IMR-90 (cell line): Measurements from ENCODE around the gene AAMDC. TPM values are rescaled to one million over a fixed set of nuclear protein-coding genes. Genes with fewer than 3 reads are reported as not detected.

Experiments used
- ATAC-seq: fragments of 200-7000 bp; cut with Tn5 transposase; 2 replicates; pipeline ENCODE4 v1.9.1; 2020; ENCODE audit warnings: low read depth, mild to moderate bottlenecking, moderate library complexity
- BruUV-seq: library from RNA; stranded (reverse); fragments of 400-500 nt; replicated peaks from 2 replicates; lab custom pipeline; 2021; lab: Mats Ljungman, UMichigan
- CTCF ChIA-PET: fragments of 300-600 bp; formaldehyde crosslinking; extraction: SDS; loops from one replicate; lab custom pipeline; 2021; ENCODE audit warnings: antibody characterized with exemption; lab: Yijun Ruan, JAX
- POLR2A ChIA-PET: fragments of 300-600 bp; sonication (Branson Sonifier 250); formaldehyde crosslinking; loops from one replicate; lab custom pipeline; 2022; ENCODE audit warnings: antibody characterized with exemption; ENCODE audit not compliant: unreplicated experiment; lab: Charles Lee
- DNase-seq: peaks from one replicate; pipeline ENCODE4 v3.0.0; 2013
- H2AFZ ChIP-seq: replicated peaks from 2 replicates; pipeline ENCODE3; 2013; ENCODE audit warnings: low read length, mild to moderate bottlenecking; ENCODE audit not compliant: poor library complexity
- H2AK5ac ChIP-seq: 2 replicates; pipeline ENCODE4 v1.6.1; 2013; ENCODE audit warnings: low read depth, low read length, inconsistent platforms
- H2AK9ac ChIP-seq: replicated peaks from 2 replicates; pipeline ENCODE3; 2013; ENCODE audit warnings: mild to moderate bottlenecking, low read depth, low read length, moderate library complexity; ENCODE audit not compliant: poor library complexity
- H2BK120ac ChIP-seq: 2 replicates; pipeline ENCODE4 v1.6.1; 2013; ENCODE audit warnings: low read depth, low read length, inconsistent platforms
- H2BK15ac ChIP-seq: 3 replicates; pipeline ENCODE4 v1.6.1; 2013; ENCODE audit warnings: low read depth, low read length, inconsistent platforms
- H2BK20ac ChIP-seq: 2 replicates; pipeline ENCODE4 v1.6.1; 2013; ENCODE audit warnings: low read depth, mild to moderate bottlenecking, inconsistent platforms, low read length, moderate library complexity
- H2BK5ac ChIP-seq: 2 replicates; pipeline ENCODE4 v1.6.1; 2013; ENCODE audit warnings: mild to moderate bottlenecking, low read depth, low read length, inconsistent platforms; ENCODE audit not compliant: poor library complexity, severe bottlenecking
- H3K14ac ChIP-seq: replicated peaks from 2 replicates; pipeline ENCODE4 v1.6.1; 2013; ENCODE audit warnings: low read depth, low read length, inconsistent platforms
- H3K18ac ChIP-seq: 2 replicates; pipeline ENCODE4 v1.6.1; 2013; ENCODE audit warnings: low read depth, low read length, control low read depth
- H3K23ac ChIP-seq: 2 replicates; pipeline ENCODE4 v1.6.1; 2013; ENCODE audit warnings: low read depth, low read length, inconsistent platforms
- H3K27ac ChIP-seq: 2 replicates; pipeline ENCODE4 v1.5.1; 2013; ENCODE audit warnings: mild to moderate bottlenecking, control low read depth, low read length; ENCODE audit not compliant: insufficient read depth
- H3K27me3 ChIP-seq: 2 replicates; pipeline ENCODE4 v1.6.1; 2013; ENCODE audit warnings: low read length; ENCODE audit not compliant: control insufficient read depth, insufficient read depth
- H3K36me3 ChIP-seq: 2 replicates; pipeline ENCODE4 v1.6.1; 2013; ENCODE audit warnings: low read length, mixed read lengths; ENCODE audit not compliant: control insufficient read depth, insufficient read depth
- H3K4ac ChIP-seq: 2 replicates; pipeline ENCODE4 v1.6.1; 2013; ENCODE audit warnings: low read depth, low read length, inconsistent platforms
- H3K4me1 ChIP-seq: 2 replicates; pipeline ENCODE4 v1.6.1; 2013; ENCODE audit warnings: low read length, mixed read lengths; ENCODE audit not compliant: control insufficient read depth, insufficient read depth
- H3K4me2 ChIP-seq: 2 replicates; pipeline ENCODE4 v1.6.1; 2013; ENCODE audit warnings: low read depth, mild to moderate bottlenecking, control low read depth, low read length, moderate library complexity
- H3K4me3 ChIP-seq: 2 replicates; pipeline ENCODE4 v1.5.1; 2013; ENCODE audit warnings: low read depth, mild to moderate bottlenecking, control low read depth, low read length, moderate library complexity; ENCODE audit not compliant: insufficient read depth
- H3K56ac ChIP-seq: 2 replicates; pipeline ENCODE4 v1.6.1; 2013; ENCODE audit warnings: low read length, inconsistent platforms; ENCODE audit not compliant: insufficient read depth; ENCODE audit errors: extremely low read depth
- H3K79me1 ChIP-seq, 2 experiments: 2 replicates each; pipeline ENCODE4 v1.6.1; 2013; ENCODE audit warnings: low read length in 2 of 2, inconsistent platforms in 1 of 2, low read depth in 1 of 2
- H3K9ac ChIP-seq: 2 replicates; pipeline ENCODE4 v1.6.1; 2013; ENCODE audit warnings: low read depth, low read length, control low read depth
- H3K9me1 ChIP-seq: 2 replicates; pipeline ENCODE4 v1.6.1; 2013; ENCODE audit warnings: low read length, inconsistent platforms; ENCODE audit not compliant: insufficient read depth
- H3K9me3 ChIP-seq: 2 replicates; pipeline ENCODE4 v1.6.1; 2013; ENCODE audit warnings: low read length; ENCODE audit not compliant: control insufficient read depth, insufficient read depth
- H4K20me1 ChIP-seq: 2 replicates; pipeline ENCODE4 v1.6.1; 2013; ENCODE audit warnings: low read length, inconsistent platforms; ENCODE audit not compliant: insufficient read depth
- H4K5ac ChIP-seq: 2 replicates; pipeline ENCODE4 v1.6.1; 2013; ENCODE audit warnings: mild to moderate bottlenecking, low read depth, low read length, control low read depth
- H4K8ac ChIP-seq, 2 experiments: 2 replicates each; pipeline ENCODE4 v1.6.1; 2013; ENCODE audit warnings: low read depth in 2 of 2, low read length in 2 of 2, control low read depth in 1 of 2, inconsistent platforms in 1 of 2
- H4K91ac ChIP-seq: 2 replicates; pipeline ENCODE4 v1.6.1; 2013; ENCODE audit warnings: low read depth, low read length, inconsistent platforms; ENCODE audit not compliant: insufficient read depth
- BHLHE40 ChIP-seq: fragments of 150-350 bp; IDR thresholded peaks from 2 replicates; pipeline ENCODE4 v1.6.1; 2016; ENCODE audit warnings: mild to moderate bottlenecking, low read depth, low read length
- CEBPB ChIP-seq: IDR thresholded peaks from 2 replicates; pipeline ENCODE4 v1.6.1; 2012; ENCODE audit warnings: low read depth, low read length, improper control_type of control experiment
- CHD1 ChIP-seq: IDR thresholded peaks from 2 replicates; pipeline ENCODE4 v1.6.1; 2012; ENCODE audit warnings: low read depth, low read length, improper control_type of control experiment
- CTCF ChIP-seq: conservative IDR thresholded peaks from 2 replicates; pipeline ENCODE4 v1.5.1; 2012; ENCODE audit warnings: mild to moderate bottlenecking, low read depth, low read length, improper control_type of control experiment
- ELK1 ChIP-seq: fragments of 150-350 bp; IDR thresholded peaks from 2 replicates; pipeline ENCODE4 v1.6.1; 2016; ENCODE audit warnings: low read depth, mild to moderate bottlenecking, low read length, moderate library complexity, borderline replicate concordance
- FOS ChIP-seq: fragments of 150-350 bp; IDR thresholded peaks from 2 replicates; pipeline ENCODE4 v1.6.1; 2016; ENCODE audit warnings: low read depth, low read length
- MAFK ChIP-seq: IDR thresholded peaks from 2 replicates; pipeline ENCODE4 v1.6.1; 2012; ENCODE audit warnings: low read depth, low read length, improper control_type of control experiment
- MAZ ChIP-seq: IDR thresholded peaks from 2 replicates; pipeline ENCODE4 v1.6.1; 2012; ENCODE audit warnings: low read depth, mild to moderate bottlenecking, low read length, improper control_type of control experiment, moderate library complexity, borderline replicate concordance
- MXI1 ChIP-seq: IDR thresholded peaks from 2 replicates; pipeline ENCODE4 v1.6.1; 2012; ENCODE audit warnings: low read depth, mild to moderate bottlenecking, low read length, moderate library complexity, borderline replicate concordance
- NFE2L2 ChIP-seq: fragments of 150-350 bp; IDR thresholded peaks from 2 replicates; pipeline ENCODE4 v1.6.1; 2016; ENCODE audit warnings: low read depth, mild to moderate bottlenecking, low read length
- POLR2A ChIP-seq: IDR thresholded peaks from 2 replicates; pipeline ENCODE4 v1.6.1; 2012; ENCODE audit warnings: mild to moderate bottlenecking, low read depth, low read length
- RAD21 ChIP-seq: IDR thresholded peaks from 2 replicates; pipeline ENCODE4 v1.6.1; 2012; ENCODE audit warnings: low read length, improper control_type of control experiment
- RCOR1 ChIP-seq: IDR thresholded peaks from 2 replicates; pipeline ENCODE4 v1.6.1; 2012; ENCODE audit warnings: mild to moderate bottlenecking, low read length, improper control_type of control experiment; ENCODE audit not compliant: insufficient replicate concordance
- RFX5 ChIP-seq: IDR thresholded peaks from 2 replicates; pipeline ENCODE4 v1.8.0; 2012; ENCODE audit warnings: low read depth, mild to moderate bottlenecking, low read length, moderate library complexity
- SMC3 ChIP-seq: fragments of 150-350 bp; IDR thresholded peaks from 2 replicates; pipeline ENCODE4 v1.6.1; 2016; ENCODE audit warnings: low read depth, mild to moderate bottlenecking, antibody characterized with exemption, low read length, moderate library complexity
- USF2 ChIP-seq: fragments of 150-350 bp; IDR thresholded peaks from 2 replicates; pipeline ENCODE4 v1.6.1; 2017; ENCODE audit warnings: mild to moderate bottlenecking, antibody characterized with exemption, low read length, low read depth
- WGBS, 2 experiments: methylation state at CpG; one replicate each; pipeline versions ENCODE4 v1.1.5 to v1.1.7; 2013; ENCODE audit warnings: missing lambda C conversion rate in 2 of 2; ENCODE audit not compliant: insufficient read length in 1 of 2; ENCODE audit errors: extremely low coverage in 2 of 2; 5-methylcytosine and 5-hydroxymethylcytosine counted together
- dilution Hi-C: fragments of 300-500 bp; cut with HindIII; formaldehyde crosslinking; loops from one replicate; pipeline ENCODE4 v1.14.3; 2018; ENCODE audit warnings: low sequenced_read_pairs; ENCODE audit not compliant: unreplicated experiment
- in situ Hi-C: fragments of 300-500 bp; cut with MboI; formaldehyde crosslinking; loops from 3 replicates; pipeline ENCODE4 v1.14.3; 2019; ENCODE audit warnings: low sequenced_read_pairs, inconsistent platforms, mixed read lengths
- intact Hi-C: fragments of 100-400 bp; cut with micrococcal nuclease; formaldehyde crosslinking; loops from 2 replicates; pipeline ENCODE4 v1.10.0; 2022
- polyA plus RNA-seq, 3 experiments: library from polyadenylated mRNA; depleted of rRNA; stranded (reverse); fragments of >200 nt; gene quantifications; 2 replicates each; pipeline ENCODE4 v1.2.3, GENCODE V29; 2012; ENCODE audit warnings: low replicate concordance in 1 of 3
- total RNA-seq: library from RNA; depleted of rRNA; stranded (reverse); fragments of >200 nt; gene quantifications from 2 replicates; pipeline ENCODE4 v1.2.3, GENCODE V29; 2012

Gene AAMDC
- total and polyA plus RNA-seq, 2 of the 4 experiments (the other 2 are of a cell fraction) = 15.8 to 47.6 TPM

DNA sequence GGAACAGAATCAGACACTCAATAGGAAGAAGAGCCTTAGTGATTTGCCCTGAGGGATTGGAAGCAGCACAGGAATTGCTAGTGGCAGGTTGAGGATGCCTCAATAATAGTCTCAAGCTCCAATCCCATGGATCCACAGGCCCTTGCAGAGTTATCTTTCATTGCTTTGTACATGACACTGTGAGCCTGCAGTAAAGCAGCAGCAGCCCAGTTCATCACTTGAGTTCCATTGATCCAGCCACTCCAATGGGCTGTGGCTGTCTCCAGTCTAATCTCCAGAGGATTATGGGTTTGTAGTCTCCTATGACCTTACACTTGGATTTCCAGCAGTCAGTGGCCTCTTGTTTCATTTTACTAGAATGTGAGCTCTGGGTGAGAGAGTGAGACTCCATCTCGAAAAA is 45.4 kb downstream of the AAMDC start:
- WGBS, 2 experiments = no CpG with 5 or more reads among the region's 1 CpG
- Histone ChIP-seq H3K36me3 (peaks cover 6% of the 10 kb centered on the region), H3K4me2 (no peak overlapping the region), H2BK120ac (no peak overlapping the region), H2BK5ac (no peak overlapping the region), H4K91ac (no peak overlapping the region), H4K20me1 (no peaks in the 10 kb centered on the region), H4K8ac (no peak overlapping the region), H2BK20ac (no peak overlapping the region), H2AK5ac (no peak overlapping the region), H2AK9ac (no peak overlapping the region), H3K4me3 (no peak overlapping the region), H3K79me1 (peaks cover 0 to 7% of the 10 kb centered on the region in 2 experiments; a peak in 2 of 4 replicates), H3K18ac (no peak overlapping the region), H3K9me3 (no peaks in the 10 kb centered on the region), H3K4ac (no peak overlapping the region), H3K9ac (no peak overlapping the region), H3K9me1 (0 out of 2 replicates have a peak, but pooled peaks cover 4% of the 10 kb centered on the region), H3K56ac (no peak overlapping the region), H3K27me3 (no peaks in the 10 kb centered on the region), H4K5ac (no peak overlapping the region), H2BK15ac (no peak overlapping the region), H3K23ac (no peak overlapping the region), H2AFZ (no peak overlapping the region), H3K14ac (no peak overlapping the region), H3K4me1 (no peaks in the 10 kb centered on the region; the same call in 1 of the 2 replicates), H3K27ac (no peak overlapping the region)
- dilution Hi-C loops (no loop called here), in situ Hi-C loops (no loop called here), intact Hi-C loops (no loop called here)
- no peak for DNase-seq
- BruUV-seq = no TSS peak
- ChIA-PET CTCF (no interaction called here), POLR2A (no interaction called here)
- ATAC-seq = peak; percentile 40
- TF ChIP-seq USF2 (no peak), RAD21 (no peak), MXI1 (no peak), CEBPB (no peak), BHLHE40 (no peak), RCOR1 (no peak), MAFK (no peak), CHD1 (no peak), FOS (no peak), NFE2L2 (no peak), POLR2A (no peak), MAZ (no peak), RFX5 (no peak), ELK1 (no peak), SMC3 (no peak), CTCF (no peak)
